OCI-LY7 (cell line): Measurements from ENCODE around the gene VWA2.

Source experiments
- EZH2phosphoT487 ChIP-seq: fragments of 200-600 bp; sonication (generic); IDR thresholded peaks from 2 replicates; pipeline ENCODE4 v1.6.1; 2018; ENCODE audit warnings: low read depth, borderline replicate concordance, mild to moderate bottlenecking, mixed run types, antibody characterized with exemption, low read length, moderate library complexity, mixed read lengths
- TF ChIP-seq, protein P1 (sequence below): fragments of 200-600 bp; sonication (generic); conservative IDR thresholded peaks from 2 replicates; pipeline ENCODE4 v1.5.1; 2014; ENCODE audit warnings: mild to moderate bottlenecking, antibody characterized with exemption, low read length, moderate library complexity, mixed read lengths

DNA sequence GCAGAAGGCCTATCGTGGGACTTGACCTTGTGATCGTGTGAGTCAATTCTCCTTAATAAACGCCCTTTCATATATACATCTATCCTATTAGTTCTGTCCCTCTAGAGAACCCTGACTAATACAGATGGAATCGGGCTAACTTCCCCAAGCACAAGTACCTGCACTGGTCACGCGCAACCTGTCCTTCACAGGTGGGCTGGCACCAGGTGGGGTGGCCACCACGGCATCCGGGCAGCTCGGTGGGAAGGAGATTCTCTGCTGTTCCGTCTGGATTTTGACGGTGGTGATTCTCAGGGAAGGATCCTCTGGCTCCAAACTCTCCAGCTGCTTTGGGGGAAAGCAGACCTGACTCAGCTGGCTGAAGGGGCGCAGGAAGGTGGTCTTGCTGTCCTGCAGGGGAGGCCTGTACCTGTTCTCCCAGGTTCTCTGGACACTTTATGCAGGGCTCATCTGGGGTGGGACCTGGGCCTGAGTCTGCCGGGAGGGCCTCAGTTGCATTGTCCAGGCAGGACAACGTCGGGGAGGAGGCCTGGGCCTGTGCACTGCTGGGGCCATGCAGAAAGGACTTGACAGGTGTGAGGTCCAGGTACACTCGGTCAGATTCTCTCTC, 61.1 kb downstream of the VWA2 start:
- TF ChIP-seq, protein P1, sequence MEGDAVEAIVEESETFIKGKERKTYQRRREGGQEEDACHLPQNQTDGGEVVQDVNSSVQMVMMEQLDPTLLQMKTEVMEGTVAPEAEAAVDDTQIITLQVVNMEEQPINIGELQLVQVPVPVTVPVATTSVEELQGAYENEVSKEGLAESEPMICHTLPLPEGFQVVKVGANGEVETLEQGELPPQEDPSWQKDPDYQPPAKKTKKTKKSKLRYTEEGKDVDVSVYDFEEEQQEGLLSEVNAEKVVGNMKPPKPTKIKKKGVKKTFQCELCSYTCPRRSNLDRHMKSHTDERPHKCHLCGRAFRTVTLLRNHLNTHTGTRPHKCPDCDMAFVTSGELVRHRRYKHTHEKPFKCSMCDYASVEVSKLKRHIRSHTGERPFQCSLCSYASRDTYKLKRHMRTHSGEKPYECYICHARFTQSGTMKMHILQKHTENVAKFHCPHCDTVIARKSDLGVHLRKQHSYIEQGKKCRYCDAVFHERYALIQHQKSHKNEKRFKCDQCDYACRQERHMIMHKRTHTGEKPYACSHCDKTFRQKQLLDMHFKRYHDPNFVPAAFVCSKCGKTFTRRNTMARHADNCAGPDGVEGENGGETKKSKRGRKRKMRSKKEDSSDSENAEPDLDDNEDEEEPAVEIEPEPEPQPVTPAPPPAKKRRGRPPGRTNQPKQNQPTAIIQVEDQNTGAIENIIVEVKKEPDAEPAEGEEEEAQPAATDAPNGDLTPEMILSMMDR, result no peak
- no peak for TF ChIP-seq EZH2phosphoT487
